ENCODE results near the gene TNXB. TPM values are rescaled to one million over a fixed set of nuclear protein-coding genes. Genes with fewer than 3 reads are reported as not detected.
"Not testable (repeated sequence)": the region's sequence is repeated elsewhere in the genome, so short reads cannot be mapped to it uniquely, and the experiment has no call there.

The TNXB gene
- total and polyA plus RNA-seq, 9 of the 15 experiments (the other 6 are each of a cell fraction or from before 2014, with no cell fraction given) = 0.14 to 28.1 (median 12.4) TPM

DNA sequence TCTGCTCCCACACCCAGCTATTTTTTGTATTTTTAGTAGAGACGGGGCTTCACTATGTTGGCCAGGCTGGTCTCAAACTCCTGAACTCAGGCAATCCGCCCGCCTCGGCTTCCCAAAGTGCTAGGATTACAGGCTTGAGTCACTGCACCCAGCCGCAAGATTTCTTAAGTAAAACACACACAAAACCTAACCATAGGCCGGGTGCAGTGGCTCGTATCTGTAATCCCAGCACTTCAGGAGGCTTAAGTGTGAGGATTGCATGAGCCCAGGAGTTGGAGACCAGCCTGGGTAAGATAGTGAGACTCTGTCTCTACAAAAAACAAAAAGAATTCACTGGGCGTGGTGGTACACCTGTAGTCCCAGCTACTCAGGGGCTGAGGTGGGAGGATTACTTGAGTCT, 8.9 kb downstream of the TNXB start:
- H3K36me3 ChIP-seq (ENCODE audit: control insufficient read depth, insufficient read depth, low read length); DNase-seq (ENCODE audit: extremely low read depth in 1 of 4, low spot score in 3 of 4); H3K79me2 ChIP-seq (ENCODE audit: control insufficient read depth, insufficient read depth, low read length); CTCF ChIA-PET (ENCODE audit: low intra/inter-chr PET ratio); FAIRE-seq; H4K20me1 ChIP-seq (replicated peaks; ENCODE audit: control insufficient read depth, insufficient read depth, low read length); H3K9me3 ChIP-seq (replicated peaks; ENCODE audit: control insufficient read depth, insufficient read depth, low read depth, low read length); ATAC-seq; BruUV-seq (replicated peaks); H3K4me3 ChIP-seq; H2AFZ ChIP-seq (ENCODE audit: low read depth, low read length); H3K4me2 ChIP-seq (ENCODE audit: insufficient read depth, low read length); H3K9ac ChIP-seq (ENCODE audit: insufficient read depth in 1 of 2, low read depth in 2 of 2, low read length in 2 of 2); H3K27ac ChIP-seq (ENCODE audit: extremely low read depth, low read depth, low read length); in situ Hi-C loops (cut with MboI); H3K9me1 ChIP-seq (ENCODE audit: control insufficient read depth, insufficient read depth, low read length): not testable (repeated sequence)
- intact Hi-C loops (cut with micrococcal nuclease) = loop anchor here (5.0 kb wide), 1 partner anchor 597 kb away; no protein-coding TSS in a partner anchor
- Histone ChIP-seq H3K27me3 (ENCODE audit: control insufficient read depth in 2 of 2, insufficient read depth in 2 of 2, low read length in 2 of 2) (peaks cover 35 to 80% of the 10 kb centered on the region in 2 experiments), H3K4me1 (replicated peaks in 1 of 2; ENCODE audit: control insufficient read depth in 2 of 2, insufficient read depth in 2 of 2, low read length in 2 of 2) (peaks cover 0 to 18% of the 10 kb centered on the region in 2 experiments; a peak in 1 of 5 replicates)
- 5% methylated on average over 8 of the region's 8 CpGs for WGBS (ENCODE audit: insufficient coverage, low coverage, missing lambda C conversion rate)
- POLR2A ChIA-PET = interaction anchor here (0.8 to 2.0 kb wide), 2 partner anchors 13 to 28 kb away, joined by 3 to 6 read pairs; partner anchors contain the start of gene ATF6B
- TF ChIP-seq CBFA2T3 (IDR thresholded peaks at IDR 0.05) = 0 out of 2 replicates have a peak, but pooled peaks have one; percentile 2

DNA sequence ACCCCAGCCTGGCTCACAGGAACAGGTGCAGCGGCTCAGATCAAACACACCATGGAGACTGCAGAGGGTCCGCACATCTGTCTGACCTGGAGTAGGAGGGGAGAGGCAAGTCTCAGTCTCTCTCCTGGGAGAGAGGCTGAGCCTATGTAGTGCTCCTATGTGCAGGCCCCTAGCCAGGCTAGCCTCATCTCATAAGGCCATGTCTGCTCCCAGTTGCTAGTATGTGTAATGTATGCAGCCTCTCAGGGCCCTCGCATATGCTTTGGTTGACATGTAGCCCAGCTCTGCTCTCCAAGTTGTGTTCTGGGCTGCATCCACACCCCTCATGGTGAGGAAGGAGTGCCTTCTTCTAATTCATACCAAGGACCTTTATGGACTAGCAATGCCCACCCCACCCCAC, 11.8 kb downstream of the TNXB start:
- Histone ChIP-seq H3K27ac (ENCODE audit: extremely low read depth, low read depth, low read length) (no peak overlapping the region), H3K9me3 (replicated peaks; ENCODE audit: control insufficient read depth, insufficient read depth, low read depth, low read length) (no peaks in the 10 kb centered on the region), H3K36me3 (ENCODE audit: control insufficient read depth, insufficient read depth, low read length) (no peaks in the 10 kb centered on the region), H2AFZ (ENCODE audit: low read depth, low read length) (no peak overlapping the region), H3K27me3 (ENCODE audit: control insufficient read depth in 2 of 2, insufficient read depth in 2 of 2, low read length in 2 of 2) (peaks cover 47 to 79% of the 10 kb centered on the region in 2 experiments), H3K9me1 (ENCODE audit: control insufficient read depth, insufficient read depth, low read length) (no peaks in the 10 kb centered on the region), H3K9ac (ENCODE audit: insufficient read depth in 1 of 2, low read depth in 2 of 2, low read length in 2 of 2) (no peak overlapping the region), H3K79me2 (ENCODE audit: control insufficient read depth, insufficient read depth, low read length) (no peaks in the 10 kb centered on the region), H4K20me1 (replicated peaks; ENCODE audit: control insufficient read depth, insufficient read depth, low read length) (no peaks in the 10 kb centered on the region; the same call in 1 of the 2 replicates), H3K4me1 (replicated peaks in 1 of 2; ENCODE audit: control insufficient read depth in 2 of 2, insufficient read depth in 2 of 2, low read length in 2 of 2) (peaks cover 9 to 22% of the 10 kb centered on the region in 2 experiments), H3K4me3 (no peak overlapping the region), H3K4me2 (ENCODE audit: insufficient read depth, low read length) (no peak overlapping the region)
- no TSS peak for BruUV-seq (replicated peaks)
- no peak for DNase-seq (ENCODE audit: extremely low read depth in 1 of 4, low spot score in 3 of 4)
- no peak for FAIRE-seq
- ChIA-PET CTCF (ENCODE audit: low intra/inter-chr PET ratio) (no interaction called here), POLR2A (interaction anchor here (0.6 kb wide), 1 partner anchor 199 kb away, joined by 3 read pairs; no protein-coding TSS in a partner anchor)
- ATAC-seq = no peak; the same call in 2 of the 3 replicates
- in situ Hi-C loops (cut with MboI) (loop anchor here (10.0 kb wide), 1 partner anchor 317 kb away; no protein-coding TSS in a partner anchor), intact Hi-C loops (cut with micrococcal nuclease) (no loop called here)
- 20% methylated on average over 3 of the region's 3 CpGs for WGBS (ENCODE audit: insufficient coverage, low coverage, missing lambda C conversion rate)
- TF ChIP-seq HDAC8 (tag; IDR thresholded peaks at IDR 0.05) (no peak), SMARCE1 (IDR thresholded peaks at IDR 0.05) (no peak), NCOR1 (IDR thresholded peaks at IDR 0.05) (no peak), BRCA1 (IDR thresholded peaks at IDR 0.05) (no peak), BRCA1 (CRISPR knock-in tag; IDR thresholded peaks at IDR 0.05) (no peak), ZNF551 (CRISPR knock-in tag; IDR thresholded peaks at IDR 0.05) (no peak), TBP (optimal IDR thresholded peaks at IDR 0.05; ENCODE audit: low read depth, low read length) (no peak), HNRNPL (IDR thresholded peaks at IDR 0.05; ENCODE audit: low read depth, low read length) (no peak), MAZ (CRISPR knock-in tag; conservative IDR thresholded peaks at IDR 0.05 in 1 of 2, IDR thresholded peaks at IDR 0.05 in 1 of 2) (no peak)
- TF ChIP-seq, protein P1, sequence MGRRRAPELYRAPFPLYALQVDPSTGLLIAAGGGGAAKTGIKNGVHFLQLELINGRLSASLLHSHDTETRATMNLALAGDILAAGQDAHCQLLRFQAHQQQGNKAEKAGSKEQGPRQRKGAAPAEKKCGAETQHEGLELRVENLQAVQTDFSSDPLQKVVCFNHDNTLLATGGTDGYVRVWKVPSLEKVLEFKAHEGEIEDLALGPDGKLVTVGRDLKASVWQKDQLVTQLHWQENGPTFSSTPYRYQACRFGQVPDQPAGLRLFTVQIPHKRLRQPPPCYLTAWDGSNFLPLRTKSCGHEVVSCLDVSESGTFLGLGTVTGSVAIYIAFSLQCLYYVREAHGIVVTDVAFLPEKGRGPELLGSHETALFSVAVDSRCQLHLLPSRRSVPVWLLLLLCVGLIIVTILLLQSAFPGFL (CRISPR knock-in tag; IDR thresholded peaks at IDR 0.05) = no peak
- TF ChIP-seq, protein P2, sequence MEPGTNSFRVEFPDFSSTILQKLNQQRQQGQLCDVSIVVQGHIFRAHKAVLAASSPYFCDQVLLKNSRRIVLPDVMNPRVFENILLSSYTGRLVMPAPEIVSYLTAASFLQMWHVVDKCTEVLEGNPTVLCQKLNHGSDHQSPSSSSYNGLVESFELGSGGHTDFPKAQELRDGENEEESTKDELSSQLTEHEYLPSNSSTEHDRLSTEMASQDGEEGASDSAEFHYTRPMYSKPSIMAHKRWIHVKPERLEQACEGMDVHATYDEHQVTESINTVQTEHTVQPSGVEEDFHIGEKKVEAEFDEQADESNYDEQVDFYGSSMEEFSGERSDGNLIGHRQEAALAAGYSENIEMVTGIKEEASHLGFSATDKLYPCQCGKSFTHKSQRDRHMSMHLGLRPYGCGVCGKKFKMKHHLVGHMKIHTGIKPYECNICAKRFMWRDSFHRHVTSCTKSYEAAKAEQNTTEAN (CRISPR knock-in tag; IDR thresholded peaks at IDR 0.05) = no peak

Data from K562 (cell line).